GM12865 (cell line): ENCODE results near the gene NMUR2.

ENCODE experiments used
- DNase-seq: peaks from one replicate; pipeline ENCODE4 v3.0.0; 2010; ENCODE audit warnings: low read depth
- H3K4me3 ChIP-seq: 2 replicates; pipeline ENCODE4 v1.5.1; 2011; ENCODE audit warnings: mild to moderate bottlenecking, low read depth, low read length, control low read depth
- CTCF ChIP-seq: IDR thresholded peaks from 2 replicates; pipeline ENCODE4 v1.5.1; 2011; ENCODE audit warnings: low read length, control low read depth, low read depth, inconsistent platforms; ENCODE audit not compliant: insufficient read depth; ENCODE audit errors: missing control alignments

NMUR2 gene

DNA sequence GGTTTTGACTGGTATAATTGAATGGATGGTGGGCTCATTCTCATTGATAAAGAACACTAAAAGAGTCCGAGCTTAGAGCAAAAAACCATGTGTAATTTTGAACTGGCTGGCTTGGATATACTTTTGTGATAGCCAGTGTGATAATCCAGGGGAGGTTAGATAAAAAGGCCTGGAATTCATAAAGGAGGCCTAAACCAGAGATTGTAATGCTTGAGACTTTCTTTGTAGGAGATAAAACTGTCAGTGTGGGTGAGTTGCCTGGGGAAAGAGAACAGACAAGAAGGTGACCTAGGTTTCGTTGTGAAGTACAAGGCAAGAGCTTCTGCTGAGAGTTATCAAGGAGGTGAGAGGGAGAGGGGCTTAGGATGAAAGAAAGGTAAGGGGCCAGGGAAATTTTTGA is 17.0 kb upstream of the NMUR2 start:
- no peak for TF ChIP-seq CTCF
- no peak for DNase-seq

DNA sequence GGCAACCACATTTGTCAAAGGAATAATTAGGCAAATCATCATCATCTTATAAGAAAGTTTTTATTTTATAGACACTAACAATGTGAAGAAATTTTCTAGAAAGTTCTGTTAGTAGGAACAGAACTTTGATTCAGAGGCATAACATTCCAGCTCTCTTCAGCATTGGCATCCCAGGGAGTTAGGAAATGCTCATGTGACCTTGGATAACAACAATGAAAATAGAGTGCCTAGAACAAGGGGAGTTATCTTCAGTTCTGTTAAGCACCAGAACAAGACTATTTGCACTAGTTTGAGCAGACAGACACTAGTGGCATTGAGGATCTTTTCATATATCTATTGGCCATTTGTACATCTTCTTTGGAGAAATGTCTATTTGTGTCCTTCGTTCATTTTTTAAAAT is 7.0 kb upstream of the NMUR2 start:
- TF ChIP-seq CTCF, result no peak
- no peak for DNase-seq
- H3K4me3 ChIP-seq, result no peak overlapping the region

More for the DNA sequence above, 17.0 kb upstream of the NMUR2 start:
- H3K4me3 ChIP-seq, result no peak overlapping the region

DNA sequence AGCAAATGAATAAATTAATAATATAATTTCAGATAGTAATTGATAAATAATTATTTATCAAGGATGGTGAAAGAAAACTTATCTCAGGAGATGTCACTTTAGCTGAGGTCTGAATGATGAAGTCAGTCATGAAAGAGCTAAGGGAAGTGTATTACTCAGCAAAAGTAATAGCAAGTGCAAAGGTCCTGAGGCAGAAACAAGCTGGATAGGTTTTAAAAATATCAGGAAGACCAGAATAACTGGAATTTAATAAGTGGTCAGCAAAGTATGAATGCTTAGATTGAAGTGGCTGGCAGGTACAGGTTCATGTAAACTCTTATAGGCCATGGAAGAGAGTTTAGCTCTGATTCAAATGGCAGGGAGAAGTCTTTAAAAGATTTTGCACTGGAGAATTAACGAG is 1.0 kb upstream of the NMUR2 start:
- no peak overlapping the region for H3K4me3 ChIP-seq
- no peak for TF ChIP-seq CTCF
- no peak for DNase-seq

DNA sequence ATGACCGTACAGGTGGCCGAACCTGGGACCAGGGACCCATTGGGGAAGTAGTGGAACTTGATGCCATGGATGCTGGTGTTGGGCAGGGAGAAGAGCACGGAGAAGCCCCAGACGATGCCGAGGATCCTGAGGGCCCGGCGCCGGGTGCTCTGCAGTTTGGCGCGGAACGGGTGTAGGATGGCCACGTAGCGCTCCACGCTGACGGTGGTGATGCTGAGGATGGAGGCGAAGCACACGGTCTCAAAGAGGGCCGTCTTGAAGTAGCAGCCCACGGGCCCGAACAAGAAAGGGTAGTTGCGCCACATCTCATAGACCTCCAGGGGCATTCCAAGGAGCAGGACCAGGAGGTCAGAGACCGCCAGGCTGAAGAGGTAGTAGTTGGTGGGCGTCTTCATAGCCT is 585 bp downstream of the NMUR2 start:
- no peak overlapping the region for H3K4me3 ChIP-seq
- TF ChIP-seq CTCF, result no peak
- no peak for DNase-seq

DNA sequence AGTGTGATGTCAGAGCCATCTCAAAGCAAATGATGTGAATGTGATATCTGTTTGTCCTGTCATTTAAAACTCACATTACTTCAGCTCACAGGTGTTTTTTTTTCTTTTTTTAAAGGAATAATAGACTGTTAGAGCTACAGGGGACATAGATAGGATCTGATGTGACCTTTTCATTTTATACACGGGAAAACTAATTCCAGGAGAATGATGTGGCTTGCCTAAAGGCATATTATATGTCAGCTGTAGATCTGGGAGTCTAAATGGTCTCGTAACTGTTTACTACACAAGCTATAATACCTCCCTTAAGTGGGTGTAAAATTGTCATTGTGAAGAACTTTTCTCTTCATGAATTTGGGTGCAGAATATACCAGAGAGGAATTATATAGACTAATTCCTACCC is 2.0 kb downstream of the NMUR2 start:
- TF ChIP-seq CTCF, result no peak
- no peak overlapping the region for H3K4me3 ChIP-seq
- DNase-seq, result no peak

- H3K4me3 ChIP-seq, result no peak overlapping the region
- no peak for DNase-seq
Measured at GRCh38 chr5:152400846-152401245, 4.2 kb downstream of the NMUR2 start.

GRCh38 chr5:152397581-152397980 is 7.5 kb downstream of the NMUR2 start:
- no peak for TF ChIP-seq CTCF
- peak; percentile 49 for DNase-seq
- H3K4me3 ChIP-seq, result no peak overlapping the region

More at GRCh38 chr5:152400846-152401245, 4.2 kb downstream of the NMUR2 start:
- TF ChIP-seq CTCF, result no peak
